ENCODE data around the gene MAGED2. TPM values are rescaled to one million over a fixed set of nuclear protein-coding genes. Genes with fewer than 3 reads are reported as not detected.

Gene MAGED2
- total and polyA plus RNA-seq, 2 experiments from 2014 or later = 509 to 612 TPM

- TF ChIP-seq EZH2 (IDR thresholded peaks at IDR 0.05; ENCODE audit: borderline replicate concordance) (no peak), EZH2phosphoT487 (IDR thresholded peaks at IDR 0.05; ENCODE audit: low read depth, severe bottlenecking, unreplicated experiment) (no peak), CTCF (IDR thresholded peaks at IDR 0.05; ENCODE audit: poor library complexity) (no peak)
- no peak for DNase-seq (ENCODE audit: low spot score)
Observed at GRCh38 chrX:54794795-54795194, 12.8 kb upstream of the MAGED2 start.

GRCh38 chrX:54798137-54798536, 9.4 kb upstream of the MAGED2 start, which contains the start of gene ITIH6:
Gene ITIH6 (minus strand): TSS chrX:54798255. CDS start chrX:54798210, 45 bp downstream.
- Histone ChIP-seq H3K27ac (peak within 1 kb of the TSS; percentile 15), H3K36me3 (replicated peaks; ENCODE audit: insufficient read depth, low read depth) (no peaks in the 10 kb centered on the region), H3K79me2 (no peaks in the 10 kb centered on the region), H2AFZ (no peak within 1 kb of the TSS), H3K4me2 (no peak within 1 kb of the TSS), H3K9me3 (ENCODE audit: low read depth) (no peaks in the 10 kb centered on the region), H3K9me2 (replicated peaks; ENCODE audit: insufficient read depth) (no peaks in the 10 kb centered on the region), H3K4me1 (ENCODE audit: insufficient read depth) (peaks cover 8% of the 10 kb centered on the region), H3K4me3 (no peak within 1 kb of the TSS), H4K20me1 (ENCODE audit: insufficient read depth, poor library complexity, severe bottlenecking) (no peaks in the 10 kb centered on the region), H3K27me3 (no peaks in the 10 kb centered on the region)
- DNase-seq (ENCODE audit: low spot score) = no peak
- WGBS (ENCODE audit: low lambda C conversion rate, missing lambda C conversion rate) = 61% methylated on average over 2 of the region's 2 CpGs
- no peak for TF ChIP-seq EZH2phosphoT487 (IDR thresholded peaks at IDR 0.05; ENCODE audit: low read depth, severe bottlenecking, unreplicated experiment)
- no peak for TF ChIP-seq EZH2 (IDR thresholded peaks at IDR 0.05; ENCODE audit: borderline replicate concordance)
- no peak for TF ChIP-seq CTCF (IDR thresholded peaks at IDR 0.05; ENCODE audit: poor library complexity)

More at GRCh38 chrX:54794795-54795194, 12.8 kb upstream of the MAGED2 start:
- Histone ChIP-seq H3K9me3 (ENCODE audit: low read depth) (no peaks in the 10 kb centered on the region), H3K4me3 (no peak overlapping the region), H3K36me3 (replicated peaks; ENCODE audit: insufficient read depth, low read depth) (no peaks in the 10 kb centered on the region), H3K27me3 (no peaks in the 10 kb centered on the region), H3K79me2 (no peaks in the 10 kb centered on the region), H3K4me2 (peak overlapping the region; percentile 29), H2AFZ (no peak overlapping the region), H3K4me1 (ENCODE audit: insufficient read depth) (peaks cover 8% of the 10 kb centered on the region), H3K27ac (no peak overlapping the region), H4K20me1 (ENCODE audit: insufficient read depth, poor library complexity, severe bottlenecking) (no peaks in the 10 kb centered on the region), H3K9me2 (replicated peaks; ENCODE audit: insufficient read depth) (no peaks in the 10 kb centered on the region)
- 50% methylated on average over 4 of the region's 4 CpGs for WGBS (ENCODE audit: low lambda C conversion rate, missing lambda C conversion rate)

GRCh38 chrX:54799046-54799445, 8.5 kb upstream of the MAGED2 start:
- no peaks in the 10 kb centered on the region for H3K27me3 ChIP-seq
- no peak overlapping the region for H3K4me2 ChIP-seq
- H3K4me3 ChIP-seq = no peak overlapping the region
- H3K4me1 ChIP-seq (ENCODE audit: insufficient read depth) = peaks cover 8% of the 10 kb centered on the region
- no peak overlapping the region for H2AFZ ChIP-seq
- no peak overlapping the region for H3K27ac ChIP-seq
- no peaks in the 10 kb centered on the region for H3K79me2 ChIP-seq
- no peaks in the 10 kb centered on the region for H3K9me3 ChIP-seq (ENCODE audit: low read depth)
- H3K36me3 ChIP-seq (replicated peaks; ENCODE audit: insufficient read depth, low read depth) = no peaks in the 10 kb centered on the region
- no peak for DNase-seq (ENCODE audit: low spot score)
- 85% methylated on average over 2 of the region's 2 CpGs for WGBS (ENCODE audit: low lambda C conversion rate, missing lambda C conversion rate)
- TF ChIP-seq EZH2phosphoT487 (IDR thresholded peaks at IDR 0.05; ENCODE audit: low read depth, severe bottlenecking, unreplicated experiment) = no peak
- TF ChIP-seq CTCF (IDR thresholded peaks at IDR 0.05; ENCODE audit: poor library complexity) = no peak
- TF ChIP-seq EZH2 (IDR thresholded peaks at IDR 0.05; ENCODE audit: borderline replicate concordance) = no peak
- no peaks in the 10 kb centered on the region for H4K20me1 ChIP-seq (ENCODE audit: insufficient read depth, poor library complexity, severe bottlenecking)
- no peaks in the 10 kb centered on the region for H3K9me2 ChIP-seq (replicated peaks; ENCODE audit: insufficient read depth)

Measured in hepatocyte (in vitro differentiated cells).